GM10847 (cell line): ENCODE measurements around the gene SPSB4.

ENCODE experiments used
- POLR2A ChIP-seq: IDR thresholded peaks from 2 replicates; pipeline ENCODE4 v1.6.1; 2011; ENCODE audit not compliant: insufficient read length; ENCODE audit errors: extremely low read depth

Gene SPSB4

GRCh38 chr3:141096981-141097380 lies 45.8 kb downstream of the SPSB4 start:
- TF ChIP-seq POLR2A, result no peak

- TF ChIP-seq POLR2A, result no peak
Observed at GRCh38 chr3:141100112-141100511, 49.0 kb downstream of the SPSB4 start.

- TF ChIP-seq POLR2A, result no peak
Observed at GRCh38 chr3:141100531-141101320, 49.6 kb downstream of the SPSB4 start.

- TF ChIP-seq POLR2A, result no peak
Observed at GRCh38 chr3:141102372-141102771, 51.2 kb downstream of the SPSB4 start.

GRCh38 chr3:141103067-141103466 lies 51.9 kb downstream of the SPSB4 start:
- TF ChIP-seq POLR2A, result no peak

- TF ChIP-seq POLR2A, result no peak
Observed at GRCh38 chr3:141103503-141103902, 52.4 kb downstream of the SPSB4 start.

GRCh38 chr3:141104151-141104821 lies 53.1 kb downstream of the SPSB4 start:
- no peak for TF ChIP-seq POLR2A

- TF ChIP-seq POLR2A, result no peak
Observed at GRCh38 chr3:141105828-141106628, 54.9 kb downstream of the SPSB4 start.

GRCh38 chr3:141106842-141107241 lies 55.7 kb downstream of the SPSB4 start:
- no peak for TF ChIP-seq POLR2A

GRCh38 chr3:141108039-141108438 lies 56.9 kb downstream of the SPSB4 start:
- TF ChIP-seq POLR2A, result no peak

GRCh38 chr3:141109751-141110150 lies 58.6 kb downstream of the SPSB4 start:
- TF ChIP-seq POLR2A, result no peak

GRCh38 chr3:141110322-141110721 lies 59.2 kb downstream of the SPSB4 start:
- TF ChIP-seq POLR2A, result no peak

- no peak for TF ChIP-seq POLR2A
Observed at GRCh38 chr3:141111364-141112155, 60.4 kb downstream of the SPSB4 start.

- TF ChIP-seq POLR2A, result no peak
Observed at GRCh38 chr3:141112686-141113297, 61.6 kb downstream of the SPSB4 start.

GRCh38 chr3:141114179-141114745 lies 63.1 kb downstream of the SPSB4 start:
- TF ChIP-seq POLR2A, result no peak
